CD4-positive, alpha-beta T cell treated with Interferon alpha-2 for 1 hour (primary cell): ENCODE measurements around the gene BTK.

ENCODE experiments used
- DNase-seq, 2 donors: peaks; one replicate each; pipeline ENCODE4 v3.0.0-alpha.2; 2020 to 2022

Gene BTK

GRCh38 chrX:101393530-101394305 lies 7.7 kb upstream of the BTK start:
- no peak for DNase-seq

DNA sequence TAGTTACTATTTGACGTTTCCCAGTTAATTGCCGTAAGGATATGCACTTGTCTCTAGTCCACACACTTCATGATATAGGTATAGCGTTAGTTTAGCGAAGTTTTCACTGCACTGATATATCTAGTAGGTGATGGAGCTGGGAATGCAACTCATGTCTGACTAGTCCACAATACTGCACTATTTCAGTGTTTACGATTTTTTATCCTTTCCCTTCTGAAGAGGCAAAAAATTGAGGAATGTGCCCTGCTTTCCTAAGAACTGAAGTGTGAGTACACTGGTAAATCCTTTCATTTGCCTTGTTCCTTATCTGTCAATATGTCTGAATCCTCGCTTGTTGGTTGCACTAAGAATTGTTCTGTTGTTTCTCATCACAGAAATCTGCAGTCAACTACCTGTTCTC lies 5.8 kb upstream of the BTK start:
- no peak for DNase-seq

DNA sequence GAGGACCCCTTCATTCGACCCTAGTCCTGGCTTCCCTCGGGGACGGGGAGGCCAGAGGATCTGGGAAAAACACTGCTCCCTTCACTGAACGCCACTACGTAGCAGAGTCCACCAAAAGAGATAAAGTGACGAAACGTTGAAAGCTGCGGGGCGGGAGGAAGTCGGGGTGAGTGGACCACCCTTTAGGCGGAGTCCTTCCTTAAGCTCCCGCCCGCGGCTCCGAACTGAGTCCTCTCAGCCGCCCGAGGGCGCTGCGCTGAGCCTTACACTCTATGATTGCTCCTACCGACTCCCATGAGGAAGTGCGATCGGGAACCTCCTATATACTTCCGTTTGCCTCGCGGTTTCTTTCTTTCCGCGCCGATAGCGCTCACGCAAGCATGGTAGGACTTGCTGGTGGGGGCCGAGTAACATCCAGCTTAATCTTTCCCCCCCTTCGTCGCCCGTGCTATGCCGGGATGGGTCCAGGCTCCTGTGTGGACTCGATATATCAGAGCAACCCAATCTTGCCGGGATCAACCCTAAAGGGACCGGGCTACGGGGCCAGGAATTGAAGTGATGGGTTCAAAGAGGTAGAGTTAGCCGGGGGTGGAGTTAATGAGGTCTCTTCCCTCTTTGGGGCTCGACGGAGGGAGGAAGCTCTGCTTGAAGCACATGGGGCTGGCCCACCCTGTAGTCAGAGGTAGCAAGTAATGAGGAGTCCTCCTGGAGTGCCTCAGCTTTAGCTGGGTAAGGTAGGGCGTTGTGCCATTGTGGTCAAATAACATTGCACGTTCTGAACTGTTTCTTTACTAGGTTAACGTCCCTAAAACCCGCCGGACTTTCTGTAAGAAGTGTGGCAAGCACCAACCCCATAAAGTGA lies 4.9 kb upstream of the BTK start, which contains the start of gene RPL36A:
TSS of gene RPL36A (plus strand) at position 348 of the 862 bp plus-strand sequence. CDS start at position 381, 33 bp downstream.
- DNase-seq = peak; percentile 84 to 86

GRCh38 chrX:101388604-101389003 lies 2.6 kb upstream of the BTK start:
- DNase-seq = no peak

DNA sequence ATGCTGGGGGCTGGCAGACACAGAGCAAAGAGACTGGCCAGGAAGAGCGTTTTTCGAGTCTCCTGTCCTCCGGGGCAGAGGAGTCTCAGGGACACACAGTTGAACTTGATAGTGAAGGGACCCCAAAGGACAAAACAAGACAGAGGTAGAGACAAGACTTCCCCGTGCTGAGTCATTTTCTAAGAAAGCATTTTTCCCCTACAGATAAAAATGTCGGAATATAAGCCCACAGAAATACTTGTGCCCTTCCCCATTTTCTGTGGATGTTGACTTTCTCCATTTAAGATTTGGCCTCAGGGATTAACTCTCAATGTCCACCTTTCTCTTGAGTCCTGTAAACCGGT lies 523 bp upstream of the BTK start:
- DNase-seq = no peak

DNA sequence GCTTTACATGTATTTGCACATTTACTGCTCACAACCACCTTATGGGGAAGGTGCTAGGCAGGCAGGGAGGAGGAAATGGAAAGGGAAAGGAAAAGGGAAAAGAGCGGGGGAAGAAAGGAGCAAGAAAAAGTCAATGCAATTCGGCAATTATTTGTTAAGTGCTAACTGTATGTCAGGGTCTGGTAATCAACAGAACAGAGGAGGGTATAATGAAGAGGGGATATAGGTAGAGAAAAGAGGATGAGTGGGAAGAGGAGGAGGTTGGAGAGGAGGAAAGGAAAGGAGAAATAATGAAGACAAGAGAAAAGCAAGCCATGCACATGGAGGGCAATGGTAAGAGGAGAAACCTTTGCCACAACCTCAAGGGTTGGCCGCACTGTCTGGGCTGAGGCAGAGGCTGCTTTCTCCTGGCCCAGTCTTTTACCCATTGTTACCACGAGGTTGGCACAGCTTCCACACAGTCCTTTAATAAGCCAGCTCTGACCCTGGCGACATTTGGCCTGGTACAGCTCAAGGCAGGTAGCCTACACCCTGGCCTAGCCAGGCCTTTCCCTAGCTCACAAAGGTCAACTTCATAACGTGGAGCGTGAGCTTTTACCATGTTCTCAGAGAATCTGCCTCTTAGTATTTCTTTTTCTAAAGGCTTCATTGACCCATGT lies 836 bp downstream of the BTK start:
- DNase-seq = no peak

GRCh38 chrX:101383679-101384205 lies 2.2 kb downstream of the BTK start:
- peak in 1 of 2 donors; percentile 13 for DNase-seq

- no peak for DNase-seq
These were observed 8.4 kb downstream of the BTK start for GRCh38 chrX:101377547-101377946.

DNA sequence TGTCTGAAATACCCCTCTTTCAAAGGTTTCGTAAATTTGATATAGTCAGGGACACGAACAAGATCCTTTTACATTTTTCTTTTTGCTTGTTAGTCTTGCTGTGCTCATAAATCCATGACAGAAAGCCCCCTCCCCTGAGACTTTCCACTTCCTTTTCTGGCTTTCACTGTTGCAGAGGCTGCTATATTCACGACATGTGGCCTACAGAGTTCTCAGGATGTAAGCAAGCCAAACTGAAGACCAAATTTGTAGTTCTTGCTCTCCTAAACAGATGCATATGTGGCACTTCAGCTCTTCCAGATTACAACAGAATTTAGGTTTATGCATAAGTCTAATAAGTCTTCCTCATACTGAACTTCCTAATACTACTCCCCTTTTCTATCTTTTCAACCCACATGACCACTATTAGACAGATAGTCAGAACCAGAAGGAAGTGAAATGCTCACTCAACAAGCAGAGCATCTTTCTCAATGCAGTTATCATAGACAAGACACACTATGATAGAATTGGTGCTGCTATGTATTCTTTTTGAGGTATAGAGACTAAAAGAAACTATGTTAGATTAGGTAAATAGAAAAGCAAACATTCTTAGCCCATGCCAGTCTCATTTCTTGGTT lies 15.0 kb downstream of the BTK start:
- no peak for DNase-seq

DNA sequence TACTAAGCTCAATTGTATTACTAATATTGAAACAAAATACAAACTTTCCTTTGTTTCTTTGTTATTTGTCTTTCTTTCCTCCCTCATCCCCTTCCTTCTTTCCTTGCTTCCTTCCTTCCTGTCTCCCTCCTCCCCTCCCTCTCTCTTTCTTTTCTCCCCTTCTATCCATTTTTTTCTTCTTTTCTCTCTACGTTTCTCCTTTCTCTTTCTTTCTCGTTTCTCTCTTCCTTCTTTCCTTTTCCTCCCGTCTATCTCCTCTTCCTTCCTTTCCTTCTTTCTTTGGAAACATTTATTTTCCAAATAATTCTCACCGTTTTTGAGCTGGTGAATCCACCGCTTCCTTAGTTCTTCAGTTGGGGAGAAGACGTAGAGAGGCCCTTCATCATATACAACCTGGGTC lies 16.3 kb downstream of the BTK start:
- no peak for DNase-seq

DNA sequence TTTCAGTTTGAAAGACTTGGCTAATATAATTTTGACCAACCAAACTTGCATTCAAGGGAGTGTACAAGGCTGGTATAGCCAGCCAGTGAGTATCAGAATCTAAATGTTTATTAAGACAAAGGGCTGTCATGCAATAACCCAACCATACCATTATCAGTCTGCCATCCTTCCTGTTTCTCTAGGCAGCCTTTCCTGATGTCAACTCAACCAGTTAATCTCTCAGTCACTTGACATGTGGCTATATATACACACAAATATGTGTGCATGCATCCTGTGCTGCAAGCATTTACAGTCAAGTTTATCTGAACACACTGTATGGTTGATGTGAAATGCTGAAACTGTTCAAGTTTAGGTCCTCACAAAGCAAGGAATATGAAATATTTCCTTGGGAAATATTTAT lies 17.2 kb downstream of the BTK start:
- DNase-seq = no peak

GRCh38 chrX:101365301-101365795 lies 20.6 kb downstream of the BTK start:
- no peak for DNase-seq

DNA sequence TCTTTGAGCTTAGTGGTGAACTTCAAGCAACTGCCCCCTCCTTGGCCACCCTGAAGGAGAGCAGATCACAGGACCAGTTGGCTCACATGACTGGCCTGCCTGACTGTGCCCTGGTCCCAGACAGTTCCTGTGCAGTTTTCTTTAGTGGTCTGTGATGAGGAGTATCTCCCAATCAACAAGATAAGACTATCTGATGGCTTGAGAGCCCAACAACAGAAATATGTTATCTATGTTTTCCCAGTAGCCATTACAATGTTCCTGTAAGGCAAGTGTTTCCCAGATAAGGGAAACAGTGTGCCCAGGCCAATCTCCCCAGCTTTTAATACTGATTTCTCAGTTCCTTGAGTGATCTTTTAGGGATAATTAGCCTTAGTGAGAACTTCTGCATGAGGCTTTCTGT lies 23.2 kb downstream of the BTK start:
- DNase-seq = no peak

GRCh38 chrX:101362116-101362515 lies 23.9 kb downstream of the BTK start:
- no peak for DNase-seq

DNA sequence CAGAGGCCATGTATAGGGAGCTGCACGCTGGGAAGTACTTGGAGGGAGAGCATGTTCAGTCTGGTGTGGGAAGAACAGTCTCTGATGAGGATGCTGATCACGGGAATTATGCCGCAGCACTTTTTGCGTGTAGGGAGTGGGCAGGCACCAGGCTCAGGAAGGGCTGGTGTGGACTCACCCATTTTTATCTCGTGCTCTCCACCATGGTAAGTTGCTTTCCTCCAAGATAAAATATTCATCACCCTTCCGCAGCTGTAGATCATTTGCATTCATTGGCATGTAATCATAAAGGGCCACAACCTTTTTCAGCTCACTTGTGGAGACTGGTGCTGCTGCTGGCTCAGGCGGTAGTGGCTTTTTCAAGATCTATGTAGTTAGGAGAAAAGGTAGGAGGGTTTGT lies 25.6 kb downstream of the BTK start:
- DNase-seq = no peak

DNA sequence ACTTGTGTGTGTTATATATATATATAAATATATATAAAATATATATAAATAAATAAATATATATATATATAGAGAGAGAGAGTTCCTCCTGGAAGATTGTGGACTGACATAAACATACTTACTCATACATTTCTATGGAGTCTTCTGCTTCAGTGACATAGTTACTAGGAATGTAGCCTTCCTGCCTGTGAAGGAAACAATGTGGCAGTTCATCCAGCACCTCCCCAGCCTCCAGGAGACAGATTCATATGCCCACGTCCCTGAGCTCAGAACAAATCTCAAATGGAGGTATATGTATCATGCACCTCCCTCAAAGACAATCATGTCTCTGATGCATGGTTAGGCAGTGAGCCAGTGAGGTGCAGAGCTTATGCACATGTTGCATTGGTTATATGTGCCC lies 26.0 kb downstream of the BTK start:
- DNase-seq = no peak

GRCh38 chrX:101357166-101357795 lies 28.7 kb downstream of the BTK start:
- DNase-seq = peak in 1 of 2 donors; percentile 8

DNA sequence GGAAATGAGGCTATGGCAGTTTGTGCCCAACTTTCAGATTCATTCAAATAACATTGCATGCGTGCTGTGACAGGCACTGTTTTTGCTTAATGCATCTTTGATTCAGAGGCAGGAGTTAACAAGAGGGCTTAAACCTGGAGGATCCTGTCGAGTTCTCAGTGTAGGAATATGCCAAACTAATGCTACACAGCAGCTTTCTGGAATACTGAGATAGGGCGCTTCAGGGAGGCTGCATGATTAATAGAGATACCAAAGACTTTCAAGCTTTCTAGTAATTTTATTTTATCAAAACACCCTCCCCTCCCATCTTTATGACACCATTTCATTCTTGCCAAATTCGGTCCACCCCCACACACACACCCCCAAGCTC lies 36.8 kb downstream of the BTK start:
- DNase-seq = no peak

DNA sequence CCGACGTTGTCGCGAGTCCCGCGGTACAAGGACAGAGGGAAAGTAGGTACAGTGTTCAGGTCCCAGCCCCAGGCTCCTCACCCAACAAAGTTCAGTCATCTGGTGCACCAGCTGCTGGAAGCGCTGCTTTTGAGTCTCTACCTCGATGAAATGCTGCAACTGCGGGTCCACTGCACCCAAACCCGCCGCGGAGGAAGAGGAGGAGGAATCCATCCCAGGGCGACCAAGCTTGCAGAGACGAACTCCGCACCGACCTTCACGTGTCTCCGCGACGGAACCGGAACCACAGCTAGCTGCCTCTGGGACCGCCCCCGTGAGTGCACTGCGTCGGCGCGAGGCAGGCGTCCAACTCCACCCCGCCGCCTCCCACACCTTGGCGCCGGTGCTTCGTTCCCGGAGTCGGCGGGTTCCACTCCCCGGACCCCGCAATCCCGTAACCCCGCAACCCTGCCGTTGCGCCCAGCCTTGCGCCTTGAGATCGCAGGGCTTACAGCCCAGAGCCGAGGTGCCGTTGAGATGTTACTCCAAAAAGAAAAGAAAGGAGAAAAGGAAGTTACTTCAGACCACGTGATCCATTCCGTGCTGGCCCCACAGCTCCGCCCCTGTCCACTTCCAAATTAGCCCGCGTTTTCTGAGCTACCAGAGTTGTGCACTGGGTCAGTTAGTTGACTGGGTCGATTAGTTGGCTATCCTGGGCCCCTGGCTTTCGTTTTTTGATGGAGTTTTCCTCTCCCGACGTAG lies 37.4 kb downstream of the BTK start, which contains the start of gene TIMM8A:
TSS of gene TIMM8A (minus strand) at position 291 of the 741 bp plus-strand sequence. CDS start at position 213, 78 bp downstream.
- DNase-seq = peak; percentile 69 to 78

DNA sequence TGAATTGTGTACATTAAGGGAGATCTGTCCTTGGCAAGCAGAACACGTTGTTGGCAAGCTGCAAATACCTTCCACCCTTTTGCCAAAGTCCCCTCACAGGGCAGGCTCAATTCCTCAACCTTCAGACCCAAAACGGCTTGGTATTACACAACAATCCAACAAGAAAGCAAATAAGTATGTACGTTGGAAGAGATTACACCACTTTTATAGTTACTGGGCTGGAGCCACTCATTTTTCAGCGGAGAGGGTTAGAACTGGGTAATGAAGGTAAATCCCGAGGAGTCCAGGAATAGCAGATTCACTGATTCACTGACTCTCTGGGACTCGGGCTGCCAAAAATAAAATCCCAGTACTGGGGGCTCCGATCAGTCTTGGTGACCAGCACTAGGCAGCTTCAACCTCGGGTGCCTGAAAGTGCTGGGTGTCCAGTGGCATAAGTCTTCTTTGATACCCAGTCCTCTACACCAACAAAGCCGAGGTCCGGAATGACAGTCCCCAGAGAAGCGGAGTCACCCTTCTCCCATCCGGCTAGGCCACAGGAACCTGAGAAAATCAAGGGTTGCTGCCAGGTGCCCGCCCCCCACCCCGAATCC lies 38.0 kb downstream of the BTK start:
- DNase-seq = no peak

DNA sequence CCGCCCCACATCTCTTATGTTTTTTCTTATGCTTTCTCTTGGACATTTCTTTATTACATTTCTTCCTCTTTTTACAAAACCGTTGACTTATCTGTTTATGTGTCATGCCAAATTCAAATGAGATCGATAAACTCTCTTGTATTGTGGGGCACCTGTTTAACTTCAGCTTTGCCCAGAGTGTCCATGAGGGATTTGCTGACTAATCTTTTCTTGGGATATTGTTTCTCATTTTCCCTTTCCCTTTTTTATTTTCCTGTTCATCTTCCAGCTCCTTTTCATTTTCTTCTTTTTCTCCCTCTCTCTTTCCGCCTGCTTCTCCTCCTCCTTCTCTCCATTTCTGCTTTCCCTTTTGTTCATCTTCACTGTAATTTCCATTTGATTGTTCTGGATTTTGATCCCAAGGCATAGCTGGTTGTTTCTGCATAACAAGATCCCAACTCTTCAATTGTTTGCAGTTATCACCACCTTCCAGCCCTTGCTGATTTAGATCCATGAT lies 48.2 kb downstream of the BTK start:
- no peak for DNase-seq
